BLaER1 treated with 17β-estradiol and CSF1 and Interleukin-3, amounts not matched to agents 10 nM and 100 nM (cell line): ENCODE data around the gene C14orf132.

Experiments used
- H3K27ac ChIP-seq, 11 experiments: shearing (Covaris generic); formaldehyde crosslinking; 2 replicates each; pipeline ENCODE4 v1.8.1; 2022
- H3K27me3 ChIP-seq, 11 experiments: shearing (Covaris generic); formaldehyde crosslinking; 2 replicates each; pipeline ENCODE4 v1.8.1; 2022
- H3K36me3 ChIP-seq, 11 experiments: shearing (Covaris generic); formaldehyde crosslinking; 2 replicates each; pipeline ENCODE4 v1.8.1; 2022
- H3K4me1 ChIP-seq, 10 experiments: shearing (Covaris generic); formaldehyde crosslinking; 2 replicates each; pipeline ENCODE4 v1.8.1; 2022
- H3K4me2 ChIP-seq, 11 experiments: shearing (Covaris generic); formaldehyde crosslinking; 2 replicates each; pipeline ENCODE4 v1.8.1; 2022
- H3K4me3 ChIP-seq, 10 experiments: shearing (Covaris generic); formaldehyde crosslinking; 2 replicates each; pipeline ENCODE4 v1.8.1; 2022
- H3K9ac ChIP-seq, 11 experiments: shearing (Covaris generic); formaldehyde crosslinking; 2 replicates each; pipeline ENCODE4 v1.8.1; 2022
- H3K9me3 ChIP-seq, 11 experiments: shearing (Covaris generic); formaldehyde crosslinking; replicated peaks in 1 of 11; 2 replicates each; pipeline ENCODE4 v1.8.1; 2022
- H4K20me1 ChIP-seq, 11 experiments: shearing (Covaris generic); formaldehyde crosslinking; 2 replicates each; pipeline ENCODE4 v1.8.1; 2022
- Cebpa-rat ChIP-seq, 11 experiments: shearing (Covaris generic); IDR thresholded peaks; 2 replicates each; pipeline ENCODE4 v1.8.1; 2022

Gene C14orf132

GRCh38 chr14:96092936-96093335 is 53.8 kb downstream of the C14orf132 start:
- no peak overlapping the region for H3K4me2 ChIP-seq
- peaks cover under 1 to 55% (median 53%) of the 10 kb centered on the region in 10 experiments; a peak in 17 of 20 replicates for H3K4me1 ChIP-seq
- peaks cover 0 to 20% (median 16%) of the 10 kb centered on the region in 11 experiments; a peak in 13 of 22 replicates for H3K36me3 ChIP-seq
- no peaks in the 10 kb centered on the region for H3K9me3 ChIP-seq
- no peak overlapping the region for H3K27ac ChIP-seq
- H3K9ac ChIP-seq, result no peak overlapping the region
- peaks cover 0 to 19% (median 5%) of the 10 kb centered on the region in 11 experiments; a peak in 9 of 22 replicates for H4K20me1 ChIP-seq
- no peak overlapping the region for H3K4me3 ChIP-seq
- TF ChIP-seq Cebpa-rat (IDR thresholded peaks at IDR 0.05), result no peak
- H3K27me3 ChIP-seq, result no peaks in the 10 kb centered on the region

- H3K4me1 ChIP-seq, result peaks cover 0 to 55% (median 47%) of the 10 kb centered on the region in 10 experiments; a peak in 16 of 20 replicates
- no peak overlapping the region for H3K4me2 ChIP-seq
- peaks cover 0 to 10% (median 4%) of the 10 kb centered on the region in 11 experiments; a peak in 9 of 22 replicates for H3K36me3 ChIP-seq
- H3K27me3 ChIP-seq, result no peaks in the 10 kb centered on the region
- no peak overlapping the region for H3K4me3 ChIP-seq
- no peak for TF ChIP-seq Cebpa-rat (IDR thresholded peaks at IDR 0.05)
- H4K20me1 ChIP-seq, result peaks cover 0 to 19% (median 5%) of the 10 kb centered on the region in 11 experiments; a peak in 9 of 22 replicates
- H3K9ac ChIP-seq, result no peak overlapping the region
- H3K27ac ChIP-seq, result no peak overlapping the region
- H3K9me3 ChIP-seq, result no peaks in the 10 kb centered on the region
These were observed 55.0 kb downstream of the C14orf132 start for GRCh38 chr14:96094211-96094610.

- Histone ChIP-seq H3K9me3 (no peaks in the 10 kb centered on the region), H3K4me1 (peaks cover 0 to 50% (median 43%) of the 10 kb centered on the region in 10 experiments; a peak in 16 of 20 replicates), H4K20me1 (peaks cover 0 to 15% (median 5%) of the 10 kb centered on the region in 11 experiments; a peak in 9 of 22 replicates), H3K36me3 (peaks cover 0 to 6% (median 0%) of the 10 kb centered on the region in 11 experiments; a peak in 2 of 22 replicates), H3K9ac (no peak overlapping the region), H3K27ac (no peak overlapping the region), H3K27me3 (no peaks in the 10 kb centered on the region), H3K4me2 (no peak overlapping the region), H3K4me3 (no peak overlapping the region)
- TF ChIP-seq Cebpa-rat (IDR thresholded peaks at IDR 0.05), result no peak
These were observed 55.5 kb downstream of the C14orf132 start for GRCh38 chr14:96094656-96095055.

GRCh38 chr14:96095058-96095457 is 55.9 kb downstream of the C14orf132 start:
- Histone ChIP-seq H3K27me3 (no peaks in the 10 kb centered on the region), H3K9ac (no peak overlapping the region), H3K36me3 (peaks cover 0 to 4% (median 0%) of the 10 kb centered on the region in 11 experiments; a peak in 1 of 22 replicates), H3K4me3 (no peak overlapping the region), H3K9me3 (no peaks in the 10 kb centered on the region), H3K27ac (no peak overlapping the region), H3K4me2 (0 out of 22 replicates have a peak overlapping the region, but pooled peaks of 1 of the 11 experiments have one; percentile 51), H3K4me1 (peaks cover 0 to 46% (median 39%) of the 10 kb centered on the region in 10 experiments; a peak in 16 of 20 replicates), H4K20me1 (peaks cover 0 to 15% (median 5%) of the 10 kb centered on the region in 11 experiments; a peak in 9 of 22 replicates)
- no peak for TF ChIP-seq Cebpa-rat (IDR thresholded peaks at IDR 0.05)

- Histone ChIP-seq H3K4me3 (no peak overlapping the region), H3K27ac (no peak overlapping the region), H3K9ac (0 out of 22 replicates have a peak overlapping the region, but pooled peaks of 2 of the 11 experiments have one; percentile 0), H3K4me1 (peaks cover 0 to 41% (median 33%) of the 10 kb centered on the region in 10 experiments; a peak in 16 of 20 replicates), H3K36me3 (peaks cover 0 to 4% (median 0%) of the 10 kb centered on the region in 11 experiments; a peak in 1 of 22 replicates), H3K9me3 (no peaks in the 10 kb centered on the region), H3K27me3 (no peaks in the 10 kb centered on the region), H3K4me2 (peak overlapping the region in 9 of 11 experiments; percentile 12 to 53 (median 40); a peak in 16 of 22 replicates), H4K20me1 (peaks cover 0 to 15% (median 3%) of the 10 kb centered on the region in 11 experiments; a peak in 7 of 22 replicates)
- no peak for TF ChIP-seq Cebpa-rat (IDR thresholded peaks at IDR 0.05)
These were observed 56.7 kb downstream of the C14orf132 start for GRCh38 chr14:96095581-96096476.

- Histone ChIP-seq H3K9ac (no peak overlapping the region), H3K4me3 (no peak overlapping the region), H3K4me1 (peaks cover 0 to 46% (median 35%) of the 10 kb centered on the region in 10 experiments; a peak in 16 of 20 replicates), H3K9me3 (no peaks in the 10 kb centered on the region), H3K4me2 (peak overlapping the region in 8 of 11 experiments; percentile 26 to 53 (median 42); a peak in 14 of 22 replicates), H3K27ac (no peak overlapping the region), H4K20me1 (peaks cover 0 to 15% (median 0%) of the 10 kb centered on the region in 11 experiments; a peak in 1 of 22 replicates), H3K27me3 (no peaks in the 10 kb centered on the region), H3K36me3 (peaks cover 0 to 4% (median 0%) of the 10 kb centered on the region in 11 experiments; a peak in 1 of 22 replicates)
- no peak for TF ChIP-seq Cebpa-rat (IDR thresholded peaks at IDR 0.05)
These were observed 57.8 kb downstream of the C14orf132 start for GRCh38 chr14:96096639-96097610.

- peaks cover 0 to 15% (median 0%) of the 10 kb centered on the region in 11 experiments; a peak in 1 of 22 replicates for H4K20me1 ChIP-seq
- no peak overlapping the region for H3K4me2 ChIP-seq
- H3K27me3 ChIP-seq, result no peaks in the 10 kb centered on the region
- no peak for TF ChIP-seq Cebpa-rat (IDR thresholded peaks at IDR 0.05)
- H3K4me1 ChIP-seq, result peaks cover 0 to 48% (median 36%) of the 10 kb centered on the region in 10 experiments; a peak in 16 of 20 replicates
- H3K36me3 ChIP-seq, result 0 out of 22 replicates have a peak, but pooled peaks cover 0 to 4% (median 0%) of the 10 kb centered on the region in 11 experiments
- no peak overlapping the region for H3K9ac ChIP-seq
- no peaks in the 10 kb centered on the region for H3K9me3 ChIP-seq
- H3K4me3 ChIP-seq, result no peak overlapping the region
- no peak overlapping the region for H3K27ac ChIP-seq
These were observed 58.6 kb downstream of the C14orf132 start for GRCh38 chr14:96097752-96098151.
